HL-60/S4 (cell line): ENCODE measurements around the gene PINLYP.

Experiments used
- in situ Hi-C: fragments of 300-500 bp; cut with MboI; formaldehyde crosslinking; loops from 2 replicates; pipeline ENCODE4 v1.14.3; 2022; ENCODE audit warnings: low sequenced_read_pairs

The PINLYP gene

GRCh38 chr19:43625918-43626579, 50.4 kb downstream of the PINLYP start:
- in situ Hi-C loops: no loop called here

- in situ Hi-C loops: no loop called here
Measured at GRCh38 chr19:43626838-43627237, 51.2 kb downstream of the PINLYP start.

- in situ Hi-C loops: no loop called here
Measured at GRCh38 chr19:43628646-43629326, 53.2 kb downstream of the PINLYP start.

- in situ Hi-C loops: no loop called here
Measured at GRCh38 chr19:43631491-43631890, 55.9 kb downstream of the PINLYP start.
